Measurements from ENCODE around the gene NEK9.

GRCh38 chr14:75046899-75047298, 79.9 kb downstream of the NEK9 start:
- TF ChIP-seq USF2 (CRISPR knock-in tag; IDR thresholded peaks at IDR 0.05): no peak
- no peak for TF ChIP-seq CTCF (IDR thresholded peaks at IDR 0.05)
- TF ChIP-seq OVOL2 (CRISPR knock-in tag; IDR thresholded peaks at IDR 0.05; ENCODE audit: borderline replicate concordance): no peak
- TF ChIP-seq IRF2 (CRISPR knock-in tag; IDR thresholded peaks at IDR 0.05; ENCODE audit: borderline replicate concordance, low read depth): no peak
- no peak for TF ChIP-seq TEAD4 (CRISPR knock-in tag; IDR thresholded peaks at IDR 0.05)
- TF ChIP-seq ESRRA (CRISPR knock-in tag; IDR thresholded peaks at IDR 0.05; ENCODE audit: borderline replicate concordance): no peak
- TF ChIP-seq E2F4 (CRISPR knock-in tag; IDR thresholded peaks at IDR 0.05; ENCODE audit: borderline replicate concordance, low read depth): no peak
- TF ChIP-seq, protein P1, sequence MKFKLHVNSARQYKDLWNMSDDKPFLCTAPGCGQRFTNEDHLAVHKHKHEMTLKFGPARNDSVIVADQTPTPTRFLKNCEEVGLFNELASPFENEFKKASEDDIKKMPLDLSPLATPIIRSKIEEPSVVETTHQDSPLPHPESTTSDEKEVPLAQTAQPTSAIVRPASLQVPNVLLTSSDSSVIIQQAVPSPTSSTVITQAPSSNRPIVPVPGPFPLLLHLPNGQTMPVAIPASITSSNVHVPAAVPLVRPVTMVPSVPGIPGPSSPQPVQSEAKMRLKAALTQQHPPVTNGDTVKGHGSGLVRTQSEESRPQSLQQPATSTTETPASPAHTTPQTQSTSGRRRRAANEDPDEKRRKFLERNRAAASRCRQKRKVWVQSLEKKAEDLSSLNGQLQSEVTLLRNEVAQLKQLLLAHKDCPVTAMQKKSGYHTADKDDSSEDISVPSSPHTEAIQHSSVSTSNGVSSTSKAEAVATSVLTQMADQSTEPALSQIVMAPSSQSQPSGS (CRISPR knock-in tag; IDR thresholded peaks at IDR 0.05; ENCODE audit: borderline replicate concordance, low read depth): no peak
- no peak for TF ChIP-seq SOX15 (CRISPR knock-in tag; IDR thresholded peaks at IDR 0.05)
- no peak for TF ChIP-seq FOXK1 (CRISPR knock-in tag; IDR thresholded peaks at IDR 0.05)
